SK-N-SH (cell line): ENCODE results near the gene PAF1. TPM values are rescaled to one million over a fixed set of nuclear protein-coding genes. Genes with fewer than 3 reads are reported as not detected.

ENCODE experiments used
- CTCF ChIA-PET: fragments of 300-600, 350-600 bp; formaldehyde crosslinking; extraction: SDS; loops from one replicate; lab custom pipeline; 2021; lab: Yijun Ruan, JAX
- POLR2A ChIA-PET: fragments of 350-600 bp; sonication (Branson Sonifier 250); formaldehyde crosslinking; extraction: SDS; loops from one replicate; lab custom pipeline; 2020; ENCODE audit warnings: antibody characterized with exemption, inconsistent platforms; lab: Yijun Ruan, JAX
- DNase-seq: peaks from one replicate; pipeline ENCODE4 v3.0.0; 2012
- H2AFZ ChIP-seq: fragments of 200-600 bp; sonication (generic); 2 replicates; pipeline ENCODE4 v1.8.1; 2016; ENCODE audit warnings: antibody characterized with exemption, mild to moderate bottlenecking, low read depth
- H3F3A ChIP-seq: fragments of 200-600 bp; sonication (generic); replicated peaks from 2 replicates; pipeline ENCODE3; 2016; ENCODE audit warnings: antibody characterized with exemption, mild to moderate bottlenecking; ENCODE audit not compliant: insufficient read depth
- H3K27ac ChIP-seq, 2 experiments: fragments of 200-500 bp in 1 of 2; fragments of 200-600 bp in 1 of 2; sonication (Bioruptor generic) in 1 of 2; sonication (generic), shearing (Covaris generic) in 1 of 2; 2 replicates each; pipeline versions ENCODE4 v1.5.1 to v1.6.1; 2014 to 2016; ENCODE audit warnings: low read depth in 2 of 2, inconsistent platforms in 1 of 2, low read length in 1 of 2, mild to moderate bottlenecking in 1 of 2, mixed read lengths in 1 of 2
- H3K27me3 ChIP-seq: fragments of 200-600 bp; sonication (generic), shearing (Covaris generic); 2 replicates; pipeline ENCODE4 v1.6.1; 2016; ENCODE audit warnings: mixed run types; ENCODE audit not compliant: insufficient read depth
- H3K36me3 ChIP-seq, 2 experiments: fragments of 200-500 bp in 1 of 2; fragments of 200-600 bp in 1 of 2; sonication (Bioruptor generic) in 1 of 2; sonication (generic) in 1 of 2; replicated peaks in 1 of 2; 2 replicates each; pipeline versions ENCODE3 to v1.5.1; 2014 to 2016; ENCODE audit warnings: low read length in 1 of 2, mild to moderate bottlenecking in 1 of 2; ENCODE audit not compliant: insufficient read depth in 2 of 2, control insufficient read depth in 1 of 2
- H3K4me1 ChIP-seq, 2 experiments: fragments of 200-500 bp in 1 of 2; fragments of 200-600 bp in 1 of 2; sonication (Bioruptor generic) in 1 of 2; sonication (generic), shearing (Covaris generic) in 1 of 2; 2 replicates each; pipeline versions ENCODE4 v1.5.1 to v1.6.1; 2014 to 2016; ENCODE audit warnings: low read depth in 1 of 2, low read length in 1 of 2, mixed run types in 1 of 2; ENCODE audit not compliant: insufficient read depth in 2 of 2, control insufficient read depth in 1 of 2
- H3K4me2 ChIP-seq: fragments of 200-600 bp; sonication (generic), shearing (Covaris generic); 2 replicates; pipeline ENCODE4 v1.6.1; 2017; ENCODE audit warnings: mixed run types
- H3K4me3 ChIP-seq, 2 experiments: fragments of 200-500 bp in 1 of 2; fragments of 200-600 bp in 1 of 2; sonication (Bioruptor generic) in 1 of 2; sonication (generic), shearing (Covaris generic) in 1 of 2; 2 replicates each; pipeline versions ENCODE4 v1.5.1 to v1.8.1; 2014 to 2016; ENCODE audit warnings: low read depth in 2 of 2, inconsistent platforms in 1 of 2, low read length in 1 of 2, mild to moderate bottlenecking in 1 of 2, mixed read lengths in 1 of 2, moderate library complexity in 1 of 2
- H3K79me2 ChIP-seq: fragments of 200-600 bp; sonication (generic); 2 replicates; pipeline ENCODE4 v1.8.1; 2017; ENCODE audit warnings: mild to moderate bottlenecking; ENCODE audit not compliant: insufficient read depth
- H3K9ac ChIP-seq: fragments of 200-600 bp; sonication (generic); 2 replicates; pipeline ENCODE4 v1.6.1; 2017; ENCODE audit warnings: mixed run types
- H3K9me2 ChIP-seq: fragments of 200-600 bp; sonication (generic); 2 replicates; pipeline ENCODE4 v1.6.1; 2017; ENCODE audit warnings: mixed run types
- H3K9me3 ChIP-seq: fragments of 200-600 bp; sonication (generic); 2 replicates; pipeline ENCODE4 v1.6.1; 2017; ENCODE audit warnings: mixed run types, mild to moderate bottlenecking, moderate library complexity
- H4K20me1 ChIP-seq: fragments of 200-600 bp; sonication (generic); 2 replicates; pipeline ENCODE4 v1.6.1; 2017; ENCODE audit warnings: mild to moderate bottlenecking, mixed run types; ENCODE audit not compliant: insufficient read depth
- CHD2 ChIP-seq: fragments of 150-350 bp; IDR thresholded peaks from 2 replicates; pipeline ENCODE4 v1.6.1; 2018; ENCODE audit warnings: low read length; ENCODE audit not compliant: partially characterized antibody
- FOSL2 ChIP-seq: IDR thresholded peaks from 2 replicates; pipeline ENCODE4 v1.4.0; 2012; ENCODE audit warnings: low read depth, mild to moderate bottlenecking, moderate library complexity, borderline replicate concordance
- FOXJ3 ChIP-seq: sonication (generic); formaldehyde crosslinking; IDR thresholded peaks from 2 replicates; pipeline ENCODE4 v1.5.1; 2020; ENCODE audit warnings: mild to moderate bottlenecking, missing genetic modification reagents
- GABPA ChIP-seq: IDR thresholded peaks from 2 replicates; pipeline ENCODE4 v1.4.0; 2012; ENCODE audit warnings: low read depth, mild to moderate bottlenecking
- NFIC ChIP-seq: IDR thresholded peaks from 2 replicates; pipeline ENCODE4 v1.4.0; 2012; ENCODE audit warnings: borderline replicate concordance
- NRF1 ChIP-seq: IDR thresholded peaks from 2 replicates; pipeline ENCODE4 v1.6.1; 2012; ENCODE audit warnings: low read depth, mild to moderate bottlenecking, low read length
- POLR2AphosphoS5 ChIP-seq: IDR thresholded peaks from 2 replicates; pipeline ENCODE4 v1.6.1; 2012; ENCODE audit warnings: low read depth, low read length
- RFX5 ChIP-seq: IDR thresholded peaks from 2 replicates; pipeline ENCODE4 v1.6.1; 2012; ENCODE audit warnings: mild to moderate bottlenecking, improper control_type of control experiment, low read length
- SIN3A ChIP-seq: IDR thresholded peaks from 2 replicates; pipeline ENCODE4 v1.6.1; 2012; ENCODE audit warnings: low read depth, mild to moderate bottlenecking, low read length, moderate library complexity, borderline replicate concordance
- TAF1 ChIP-seq: IDR thresholded peaks from 2 replicates; pipeline ENCODE4 v1.6.1; 2012; ENCODE audit warnings: low read depth, mild to moderate bottlenecking, low read length, moderate library complexity, borderline replicate concordance
- TEAD4 ChIP-seq: IDR thresholded peaks from 2 replicates; pipeline ENCODE4 v1.4.0; 2012; ENCODE audit warnings: mild to moderate bottlenecking, borderline replicate concordance; ENCODE audit not compliant: insufficient read depth
- USF2 ChIP-seq: fragments of 150-350 bp; IDR thresholded peaks from 2 replicates; pipeline ENCODE4 v1.6.1; 2017; ENCODE audit warnings: antibody characterized with exemption, low read length, low read depth, borderline replicate concordance
- WGBS: methylation state at CpG from one replicate; pipeline ENCODE4 v1.1.6; 2017; ENCODE audit warnings: low lambda C conversion rate; 5-methylcytosine and 5-hydroxymethylcytosine counted together
- polyA plus RNA-seq, 3 experiments: library from polyadenylated mRNA; depleted of rRNA; stranded (reverse); fragments of >200 nt; gene quantifications; 2 replicates each; pipeline ENCODE4 v1.2.3, GENCODE V29; 2012
- TF ChIP-seq, protein P1 (sequence below): IDR thresholded peaks from 2 replicates; pipeline ENCODE4 v1.4.0; 2012; ENCODE audit warnings: low read depth, borderline replicate concordance
- TF ChIP-seq, protein P2 (sequence below): IDR thresholded peaks from 2 replicates; pipeline ENCODE4 v1.4.0; 2012; ENCODE audit warnings: low read depth, borderline replicate concordance

PAF1 gene
- polyA plus RNA-seq, 1 of the 3 experiments (the other 2 are of a cell fraction), result 65.3 TPM

DNA sequence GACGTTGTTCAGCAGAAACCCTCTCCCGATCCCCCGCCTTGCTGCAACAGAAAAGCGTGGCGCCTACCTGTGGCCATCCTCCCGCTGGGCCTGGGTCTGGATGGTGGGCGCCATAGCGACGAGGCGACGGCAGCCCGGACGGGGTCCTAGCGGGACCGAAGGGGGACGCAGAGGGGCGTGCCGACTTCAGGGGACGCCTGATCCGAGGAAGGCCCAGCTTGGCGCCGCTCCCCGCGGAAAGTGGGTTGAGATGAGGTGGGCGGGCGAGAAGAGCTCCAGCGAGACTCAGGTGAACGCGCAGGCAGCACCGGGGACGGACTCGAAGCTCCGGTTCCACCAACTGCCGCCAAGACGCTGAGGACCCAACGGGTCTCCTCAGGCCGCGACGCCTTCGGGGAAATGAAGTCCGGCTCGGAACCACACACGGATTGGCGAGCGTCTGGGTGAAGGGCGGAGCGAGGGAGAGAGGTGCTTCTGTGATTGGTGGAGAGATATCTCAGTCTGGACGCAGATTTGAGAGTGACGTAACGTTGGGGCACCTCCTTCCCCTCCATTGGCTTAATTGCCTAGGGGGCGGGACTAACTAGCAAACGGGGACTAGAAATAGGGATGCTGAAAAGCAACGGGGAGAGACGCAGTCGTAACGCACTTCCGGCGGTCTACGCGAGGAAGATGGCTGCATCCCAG is at the start of gene PAF1, which contains the start of gene MED29 (continued):
- TF ChIP-seq RFX5, result peak; percentile 69; the same call in 1 of the 2 replicates
- TF ChIP-seq USF2, result no peak
- peak; percentile 96 for TF ChIP-seq TAF1
- TF ChIP-seq TEAD4, result no peak
- TF ChIP-seq, protein P1, sequence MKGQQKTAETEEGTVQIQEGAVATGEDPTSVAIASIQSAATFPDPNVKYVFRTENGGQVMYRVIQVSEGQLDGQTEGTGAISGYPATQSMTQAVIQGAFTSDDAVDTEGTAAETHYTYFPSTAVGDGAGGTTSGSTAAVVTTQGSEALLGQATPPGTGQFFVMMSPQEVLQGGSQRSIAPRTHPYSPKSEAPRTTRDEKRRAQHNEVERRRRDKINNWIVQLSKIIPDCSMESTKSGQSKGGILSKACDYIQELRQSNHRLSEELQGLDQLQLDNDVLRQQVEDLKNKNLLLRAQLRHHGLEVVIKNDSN, result no peak
- no peak for TF ChIP-seq SIN3A
- TF ChIP-seq, protein P2, sequence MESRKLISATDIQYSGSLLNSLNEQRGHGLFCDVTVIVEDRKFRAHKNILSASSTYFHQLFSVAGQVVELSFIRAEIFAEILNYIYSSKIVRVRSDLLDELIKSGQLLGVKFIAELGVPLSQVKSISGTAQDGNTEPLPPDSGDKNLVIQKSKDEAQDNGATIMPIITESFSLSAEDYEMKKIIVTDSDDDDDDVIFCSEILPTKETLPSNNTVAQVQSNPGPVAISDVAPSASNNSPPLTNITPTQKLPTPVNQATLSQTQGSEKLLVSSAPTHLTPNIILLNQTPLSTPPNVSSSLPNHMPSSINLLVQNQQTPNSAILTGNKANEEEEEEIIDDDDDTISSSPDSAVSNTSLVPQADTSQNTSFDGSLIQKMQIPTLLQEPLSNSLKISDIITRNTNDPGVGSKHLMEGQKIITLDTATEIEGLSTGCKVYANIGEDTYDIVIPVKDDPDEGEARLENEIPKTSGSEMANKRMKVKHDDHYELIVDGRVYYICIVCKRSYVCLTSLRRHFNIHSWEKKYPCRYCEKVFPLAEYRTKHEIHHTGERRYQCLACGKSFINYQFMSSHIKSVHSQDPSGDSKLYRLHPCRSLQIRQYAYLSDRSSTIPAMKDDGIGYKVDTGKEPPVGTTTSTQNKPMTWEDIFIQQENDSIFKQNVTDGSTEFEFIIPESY, result no peak

DNA sequence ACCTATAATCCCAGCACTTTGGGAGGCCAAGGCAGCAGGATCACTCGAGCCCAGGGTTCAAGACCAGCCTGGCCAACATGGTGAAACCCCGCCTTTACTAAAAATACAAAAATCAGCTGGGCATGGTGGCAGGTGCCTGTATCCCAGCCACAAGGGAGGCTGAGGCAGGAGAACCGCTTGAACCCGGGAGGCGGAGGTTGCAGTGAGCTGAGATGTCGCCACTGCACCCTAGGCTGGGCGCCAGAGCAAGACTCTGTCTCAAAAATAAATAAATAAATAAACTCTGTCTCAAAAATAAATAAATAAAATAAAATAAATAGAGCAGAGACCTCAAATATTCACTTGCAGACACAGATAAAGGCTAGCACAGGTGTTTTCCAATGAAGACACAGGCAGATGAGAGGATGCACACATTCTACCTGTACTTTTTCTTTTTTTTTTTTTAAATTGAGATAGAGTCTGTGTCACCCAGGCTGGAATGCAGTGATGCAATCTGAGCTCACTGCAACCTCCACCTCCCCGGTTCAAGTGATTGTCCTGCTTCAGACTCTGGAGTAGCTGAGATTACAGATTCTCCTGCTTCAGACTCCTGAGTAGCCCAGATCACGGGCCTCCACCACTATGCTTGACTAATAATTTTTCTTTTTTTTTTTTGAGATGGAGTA is 47.5 kb upstream of the PAF1 start:
- H3K4me1 ChIP-seq, result peaks cover 12 to 15% of the 10 kb centered on the region in 2 experiments; a peak in 2 of 4 replicates
- peaks cover 12 to 17% of the 10 kb centered on the region in 2 experiments for H3K36me3 ChIP-seq
- peaks cover 25% of the 10 kb centered on the region for H3K79me2 ChIP-seq
- H3K9me3 ChIP-seq, result no peaks in the 10 kb centered on the region
- TF ChIP-seq, protein P1, result no peak
- TF ChIP-seq POLR2AphosphoS5 (no peak), NFIC (no peak), FOSL2 (no peak), CHD2 (no peak), FOXJ3 (no peak), NRF1 (no peak), SIN3A (no peak), RFX5 (no peak), GABPA (no peak), TEAD4 (no peak)
- no peak overlapping the region for H2AFZ ChIP-seq
- WGBS, result 71% methylated on average over 9 of the region's 9 CpGs
- no peaks in the 10 kb centered on the region for H3K27me3 ChIP-seq
- H3K4me3 ChIP-seq, result no peak overlapping the region
- H3K9me2 ChIP-seq, result no peaks in the 10 kb centered on the region
- H3K27ac ChIP-seq, result no peak overlapping the region
- H3K9ac ChIP-seq, result no peak overlapping the region
- ChIA-PET POLR2A (interaction anchor here (0.6 kb wide), 1 partner anchor 17 kb away, joined by 4 read pairs; no protein-coding TSS in a partner anchor), CTCF (interaction anchor here (0.8 to 2.2 kb wide), 3 partner anchors 26 to 113 kb away, joined by 3 to 12 read pairs (median 3); partner anchors contain the start of genes EID2B and PLEKHG2)
- DNase-seq, result no peak
- no peak overlapping the region for H3K4me2 ChIP-seq
- H3F3A ChIP-seq, result peaks cover 28% of the 10 kb centered on the region
- H4K20me1 ChIP-seq, result peaks cover 14% of the 10 kb centered on the region
